GM23338 (cell line): ENCODE results near the gene TNFAIP8L2.
"Not testable (repeated sequence)": the region's sequence is repeated elsewhere in the genome, so short reads cannot be mapped to it uniquely, and the experiment has no call there.

Experiments used
- EZH2phosphoT487 ChIP-seq: fragments of 200-600 bp; sonication (generic); IDR thresholded peaks from one replicate; pipeline ENCODE4 v1.8.1; 2018; ENCODE audit warnings: antibody characterized with exemption; ENCODE audit not compliant: unreplicated experiment
- POLR2AphosphoS5 ChIP-seq: IDR thresholded peaks from 2 replicates; pipeline ENCODE4 v1.6.1; 2016; ENCODE audit warnings: antibody characterized with exemption, low read depth
- TF ChIP-seq, protein P1 (sequence below), 2 experiments: fragments of 200-600 bp in 1 of 2; sonication (generic) in 1 of 2; conservative IDR thresholded peaks; 2 replicates each; pipeline versions ENCODE4 v1.5.1 to v1.6.1; 2016 to 2017; ENCODE audit warnings: antibody characterized with exemption in 2 of 2, low read depth in 2 of 2, mild to moderate bottlenecking in 2 of 2, moderate library complexity in 1 of 2
- TF ChIP-seq, protein P2 (sequence below): IDR thresholded peaks from one replicate; pipeline ENCODE4 v1.6.1; 2018; ENCODE audit warnings: antibody characterized with exemption; ENCODE audit not compliant: unreplicated experiment

DNA sequence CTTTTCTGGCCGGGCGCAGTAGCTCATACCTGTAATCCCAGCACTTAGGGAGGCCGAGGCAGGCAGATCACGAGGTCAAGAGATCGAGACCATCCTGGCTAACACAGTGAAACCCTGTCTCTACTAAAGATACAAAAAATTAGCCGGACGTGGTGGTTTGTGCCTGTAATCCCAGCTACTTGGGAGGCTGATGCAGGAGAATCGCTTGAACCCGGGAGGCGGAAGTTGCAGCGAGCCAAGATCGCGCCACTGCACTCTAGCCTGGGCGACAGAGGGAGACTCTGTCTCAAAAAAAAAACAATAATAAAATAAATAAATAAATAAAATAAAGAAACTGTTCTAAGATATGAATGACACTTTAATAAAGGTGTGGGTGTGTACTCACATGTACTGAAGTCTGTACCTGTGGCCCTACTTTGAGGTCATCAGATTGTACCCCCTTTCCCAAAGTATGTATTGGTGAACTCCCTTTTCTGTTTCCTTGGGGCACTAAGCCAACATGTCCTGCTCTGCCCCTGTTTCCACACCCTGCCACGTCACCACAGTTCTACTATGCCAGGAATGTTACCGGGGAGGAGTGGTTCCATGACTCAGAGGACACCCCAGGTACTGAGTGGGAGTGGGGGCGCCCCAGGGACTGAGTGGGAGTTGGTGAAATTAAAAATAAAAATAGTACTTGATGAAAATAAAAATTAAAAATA lies 38.6 kb downstream of the TNFAIP8L2 start:
- TF ChIP-seq, protein P1, sequence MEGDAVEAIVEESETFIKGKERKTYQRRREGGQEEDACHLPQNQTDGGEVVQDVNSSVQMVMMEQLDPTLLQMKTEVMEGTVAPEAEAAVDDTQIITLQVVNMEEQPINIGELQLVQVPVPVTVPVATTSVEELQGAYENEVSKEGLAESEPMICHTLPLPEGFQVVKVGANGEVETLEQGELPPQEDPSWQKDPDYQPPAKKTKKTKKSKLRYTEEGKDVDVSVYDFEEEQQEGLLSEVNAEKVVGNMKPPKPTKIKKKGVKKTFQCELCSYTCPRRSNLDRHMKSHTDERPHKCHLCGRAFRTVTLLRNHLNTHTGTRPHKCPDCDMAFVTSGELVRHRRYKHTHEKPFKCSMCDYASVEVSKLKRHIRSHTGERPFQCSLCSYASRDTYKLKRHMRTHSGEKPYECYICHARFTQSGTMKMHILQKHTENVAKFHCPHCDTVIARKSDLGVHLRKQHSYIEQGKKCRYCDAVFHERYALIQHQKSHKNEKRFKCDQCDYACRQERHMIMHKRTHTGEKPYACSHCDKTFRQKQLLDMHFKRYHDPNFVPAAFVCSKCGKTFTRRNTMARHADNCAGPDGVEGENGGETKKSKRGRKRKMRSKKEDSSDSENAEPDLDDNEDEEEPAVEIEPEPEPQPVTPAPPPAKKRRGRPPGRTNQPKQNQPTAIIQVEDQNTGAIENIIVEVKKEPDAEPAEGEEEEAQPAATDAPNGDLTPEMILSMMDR (conservative IDR thresholded peaks at IDR 0.05; ENCODE audit: low read depth in 2 of 2) = not testable (repeated sequence)
- TF ChIP-seq, protein P2, sequence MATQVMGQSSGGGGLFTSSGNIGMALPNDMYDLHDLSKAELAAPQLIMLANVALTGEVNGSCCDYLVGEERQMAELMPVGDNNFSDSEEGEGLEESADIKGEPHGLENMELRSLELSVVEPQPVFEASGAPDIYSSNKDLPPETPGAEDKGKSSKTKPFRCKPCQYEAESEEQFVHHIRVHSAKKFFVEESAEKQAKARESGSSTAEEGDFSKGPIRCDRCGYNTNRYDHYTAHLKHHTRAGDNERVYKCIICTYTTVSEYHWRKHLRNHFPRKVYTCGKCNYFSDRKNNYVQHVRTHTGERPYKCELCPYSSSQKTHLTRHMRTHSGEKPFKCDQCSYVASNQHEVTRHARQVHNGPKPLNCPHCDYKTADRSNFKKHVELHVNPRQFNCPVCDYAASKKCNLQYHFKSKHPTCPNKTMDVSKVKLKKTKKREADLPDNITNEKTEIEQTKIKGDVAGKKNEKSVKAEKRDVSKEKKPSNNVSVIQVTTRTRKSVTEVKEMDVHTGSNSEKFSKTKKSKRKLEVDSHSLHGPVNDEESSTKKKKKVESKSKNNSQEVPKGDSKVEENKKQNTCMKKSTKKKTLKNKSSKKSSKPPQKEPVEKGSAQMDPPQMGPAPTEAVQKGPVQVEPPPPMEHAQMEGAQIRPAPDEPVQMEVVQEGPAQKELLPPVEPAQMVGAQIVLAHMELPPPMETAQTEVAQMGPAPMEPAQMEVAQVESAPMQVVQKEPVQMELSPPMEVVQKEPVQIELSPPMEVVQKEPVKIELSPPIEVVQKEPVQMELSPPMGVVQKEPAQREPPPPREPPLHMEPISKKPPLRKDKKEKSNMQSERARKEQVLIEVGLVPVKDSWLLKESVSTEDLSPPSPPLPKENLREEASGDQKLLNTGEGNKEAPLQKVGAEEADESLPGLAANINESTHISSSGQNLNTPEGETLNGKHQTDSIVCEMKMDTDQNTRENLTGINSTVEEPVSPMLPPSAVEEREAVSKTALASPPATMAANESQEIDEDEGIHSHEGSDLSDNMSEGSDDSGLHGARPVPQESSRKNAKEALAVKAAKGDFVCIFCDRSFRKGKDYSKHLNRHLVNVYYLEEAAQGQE = not testable (repeated sequence)
- TF ChIP-seq POLR2AphosphoS5, EZH2phosphoT487: not testable (repeated sequence)
